BJ (cell line): Measurements from ENCODE around the gene EHMT2. TPM values are rescaled to one million over a fixed set of nuclear protein-coding genes. Genes with fewer than 3 reads are reported as not detected.

Experiments
- CTCF ChIA-PET: fragments of 350-600 bp; formaldehyde crosslinking; extraction: SDS; loops from one replicate; lab custom pipeline; 2021; ENCODE audit warnings: antibody characterized with exemption, inconsistent platforms; lab: Yijun Ruan, JAX
- POLR2A ChIA-PET: fragments of 300-600 bp; sonication (Branson Sonifier 250); formaldehyde crosslinking; extraction: SDS; loops from one replicate; lab custom pipeline; 2021; ENCODE audit warnings: antibody characterized with exemption; lab: Charles Lee
- DNase-seq: peaks from one replicate; pipeline ENCODE4 v3.0.0-alpha.2; 2011; ENCODE audit warnings: low read depth
- H3K27me3 ChIP-seq: 2 replicates; pipeline ENCODE4 v1.6.0; 2011; ENCODE audit warnings: low read length; ENCODE audit not compliant: control insufficient read depth, insufficient read depth
- H3K36me3 ChIP-seq: 2 replicates; pipeline ENCODE4 v1.5.1; 2011; ENCODE audit warnings: low read length; ENCODE audit not compliant: control insufficient read depth, insufficient read depth
- H3K4me3 ChIP-seq: 2 replicates; pipeline ENCODE4 v1.5.1; 2011; ENCODE audit warnings: low read depth, mild to moderate bottlenecking, control low read depth, low read length
- polyA plus RNA-seq: library from polyadenylated mRNA; depleted of rRNA; stranded (reverse); fragments of >200 nt; gene quantifications from 2 replicates; pipeline ENCODE4 v1.2.3, GENCODE V29; 2011
- TF ChIP-seq, protein P1 (sequence below): IDR thresholded peaks from 2 replicates; pipeline ENCODE4 v1.5.1; 2011; ENCODE audit warnings: low read depth, mild to moderate bottlenecking, control low read depth, inconsistent platforms, low read length, moderate library complexity; ENCODE audit not compliant: insufficient read depth

EHMT2 gene
- polyA plus RNA-seq, 1 experiment, result 32.8 TPM

DNA sequence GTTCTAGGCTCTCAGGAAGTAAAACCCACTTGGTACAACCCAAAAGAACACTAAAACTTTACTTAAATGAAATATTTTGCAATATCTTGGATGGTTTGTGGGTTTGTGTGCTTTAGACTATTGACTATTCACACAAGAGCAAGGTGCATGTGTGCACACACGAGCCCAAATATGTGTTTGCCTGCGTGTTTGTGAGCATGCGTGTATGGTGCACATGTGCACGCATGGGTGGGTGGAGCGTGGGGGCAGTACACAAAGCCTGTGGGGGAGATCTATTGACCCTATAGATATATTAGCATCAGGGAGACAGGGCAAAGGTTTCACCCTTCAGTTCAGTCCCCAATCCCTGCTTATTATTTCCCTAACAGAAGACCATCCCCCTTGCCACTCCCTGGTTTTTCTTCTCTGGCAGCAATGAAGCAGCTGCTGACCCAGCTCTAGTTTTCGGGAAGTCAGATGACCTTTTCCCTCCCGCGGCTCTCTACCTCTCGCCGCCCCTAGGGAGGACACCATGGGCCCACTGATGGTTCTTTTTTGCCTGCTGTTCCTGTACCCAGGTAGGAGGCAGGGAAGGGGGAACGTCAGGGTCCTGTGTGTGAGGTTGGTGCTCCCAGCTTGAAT lies 29.9 kb upstream of the EHMT2 start, which contains the start of gene C2:
C2 (plus strand) TSS at position 476 of the 621 bp plus-strand sequence; CDS start at position 512, 36 bp downstream.
- POLR2A ChIA-PET, result interaction anchor here (0.6 kb wide), 1 partner anchor 263 kb away, joined by 3 read pairs; no protein-coding TSS in a partner anchor

DNA sequence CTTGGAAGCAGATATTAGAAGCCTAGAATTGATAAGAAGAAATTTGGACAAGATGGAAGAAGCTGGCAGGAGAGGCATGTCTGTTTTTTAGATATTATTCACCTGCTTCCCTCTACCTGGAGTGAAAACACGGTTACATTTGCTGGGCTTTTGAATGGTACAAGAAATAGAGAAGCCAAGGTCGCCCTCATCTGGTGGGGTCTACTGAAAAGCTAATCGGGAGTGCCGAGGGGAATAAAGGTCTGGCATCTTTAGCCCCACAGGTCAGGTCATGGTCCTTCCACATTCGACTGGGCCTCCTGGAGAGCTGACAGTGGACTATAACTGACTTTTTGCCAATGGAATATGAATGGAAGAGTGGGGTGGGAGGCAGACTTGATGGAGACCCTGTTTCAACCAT lies 25.4 kb upstream of the EHMT2 start:
- Histone ChIP-seq H3K27me3 (no peaks in the 10 kb centered on the region; the same call in 1 of the 2 replicates), H3K4me3 (no peak overlapping the region), H3K36me3 (no peaks in the 10 kb centered on the region)
- TF ChIP-seq, protein P1, sequence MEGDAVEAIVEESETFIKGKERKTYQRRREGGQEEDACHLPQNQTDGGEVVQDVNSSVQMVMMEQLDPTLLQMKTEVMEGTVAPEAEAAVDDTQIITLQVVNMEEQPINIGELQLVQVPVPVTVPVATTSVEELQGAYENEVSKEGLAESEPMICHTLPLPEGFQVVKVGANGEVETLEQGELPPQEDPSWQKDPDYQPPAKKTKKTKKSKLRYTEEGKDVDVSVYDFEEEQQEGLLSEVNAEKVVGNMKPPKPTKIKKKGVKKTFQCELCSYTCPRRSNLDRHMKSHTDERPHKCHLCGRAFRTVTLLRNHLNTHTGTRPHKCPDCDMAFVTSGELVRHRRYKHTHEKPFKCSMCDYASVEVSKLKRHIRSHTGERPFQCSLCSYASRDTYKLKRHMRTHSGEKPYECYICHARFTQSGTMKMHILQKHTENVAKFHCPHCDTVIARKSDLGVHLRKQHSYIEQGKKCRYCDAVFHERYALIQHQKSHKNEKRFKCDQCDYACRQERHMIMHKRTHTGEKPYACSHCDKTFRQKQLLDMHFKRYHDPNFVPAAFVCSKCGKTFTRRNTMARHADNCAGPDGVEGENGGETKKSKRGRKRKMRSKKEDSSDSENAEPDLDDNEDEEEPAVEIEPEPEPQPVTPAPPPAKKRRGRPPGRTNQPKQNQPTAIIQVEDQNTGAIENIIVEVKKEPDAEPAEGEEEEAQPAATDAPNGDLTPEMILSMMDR, result no peak
- no peak for DNase-seq
- POLR2A ChIA-PET, result no interaction called here
- CTCF ChIA-PET, result interaction anchor here (0.5 to 5.1 kb wide), 4 partner anchors 17 to 275 kb away, joined by 3 to 20 read pairs (median 4); no protein-coding TSS in a partner anchor

More for the DNA sequence above, 29.9 kb upstream of the EHMT2 start, which contains the start of gene C2:
- H3K4me3 ChIP-seq, result no peak within 1 kb of the TSS
- CTCF ChIA-PET, result no interaction called here
- TF ChIP-seq, protein P1, result no peak
- no peaks in the 10 kb centered on the region for H3K36me3 ChIP-seq
- DNase-seq, result no peak
- H3K27me3 ChIP-seq, result no peaks in the 10 kb centered on the region; the same call in 1 of the 2 replicates

DNA sequence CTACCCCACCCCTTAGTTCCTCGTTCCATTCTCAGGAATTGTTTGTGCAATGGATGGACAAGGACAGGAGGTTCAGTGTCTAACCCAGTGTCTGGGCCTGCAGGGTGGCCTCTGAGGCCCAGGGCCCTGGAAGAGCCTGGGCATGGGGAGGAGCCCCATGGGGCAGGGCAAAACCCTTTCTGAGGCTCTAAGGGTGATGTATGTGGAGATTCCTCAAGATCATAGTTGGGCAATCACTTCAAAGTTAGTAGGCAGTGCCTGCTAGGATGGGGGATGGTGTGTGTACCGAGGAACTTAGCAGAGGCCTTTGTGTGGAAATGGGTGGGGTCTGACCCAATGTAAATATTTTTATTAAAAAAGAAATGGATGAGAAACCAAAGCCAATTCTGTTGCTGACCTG lies 23.3 kb upstream of the EHMT2 start:
- DNase-seq, result no peak
- ChIA-PET POLR2A (no interaction called here), CTCF (interaction anchor here (0.9 to 5.1 kb wide), 3 partner anchors 19 to 31 kb away, joined by 3 to 20 read pairs (median 4); no protein-coding TSS in a partner anchor)
- H3K27me3 ChIP-seq, result no peaks in the 10 kb centered on the region
- no peaks in the 10 kb centered on the region for H3K36me3 ChIP-seq
- TF ChIP-seq, protein P1, result no peak
- no peak overlapping the region for H3K4me3 ChIP-seq

DNA sequence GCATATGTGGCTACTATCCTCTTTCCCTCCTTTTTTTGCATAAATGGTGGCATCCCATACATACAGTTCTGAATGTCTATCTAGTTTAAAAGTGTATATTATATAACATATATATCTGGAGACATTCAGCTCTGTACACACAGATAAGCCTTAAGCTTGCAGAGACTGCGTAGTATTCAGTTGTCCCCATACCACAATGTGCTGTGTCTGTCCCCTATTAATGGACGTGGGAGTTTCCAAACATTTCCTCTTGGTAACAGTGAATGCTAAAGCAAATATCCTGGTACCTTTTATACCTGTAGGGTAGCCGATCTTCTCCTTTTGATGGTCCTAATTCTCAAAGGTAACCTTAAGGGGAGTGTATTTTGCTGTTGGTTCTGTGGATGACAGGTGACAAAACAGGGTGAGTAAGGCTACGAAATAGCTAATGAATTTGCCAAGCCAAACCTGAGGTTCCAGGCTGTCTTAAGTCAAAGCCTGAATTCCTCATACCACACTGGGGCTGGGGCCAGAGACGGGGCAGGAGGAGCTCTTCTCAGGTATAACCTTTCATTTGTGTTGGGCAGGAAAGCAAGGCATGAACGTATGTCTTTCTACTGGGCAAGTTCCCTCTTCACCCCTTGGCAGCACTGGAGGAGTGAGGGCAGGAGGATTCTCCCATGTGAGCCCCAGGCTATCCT lies 22.3 kb upstream of the EHMT2 start:
- Histone ChIP-seq H3K27me3 (no peaks in the 10 kb centered on the region), H3K36me3 (no peaks in the 10 kb centered on the region), H3K4me3 (no peak overlapping the region)
- TF ChIP-seq, protein P1, result no peak
- ChIA-PET POLR2A (no interaction called here), CTCF (interaction anchor here (0.9 to 1.1 kb wide), 2 partner anchors 20 to 32 kb away, joined by 3 to 4 read pairs; no protein-coding TSS in a partner anchor)
- no peak for DNase-seq
